HEK293T (cell line): Measurements from ENCODE around the gene CIB4.

Experiments
- CTCF ChIA-PET: fragments of 350-600 bp; formaldehyde crosslinking; extraction: SDS; loops from one replicate; lab custom pipeline; 2021; ENCODE audit warnings: antibody characterized with exemption, inconsistent platforms; lab: Yijun Ruan, JAX
- POLR2A ChIA-PET: fragments of 350-600 bp; formaldehyde crosslinking; extraction: SDS; loops from one replicate; lab custom pipeline; 2020; ENCODE audit warnings: antibody characterized with exemption, inconsistent platforms; lab: Yijun Ruan, JAX
- DNase-seq: peaks from one replicate; pipeline ENCODE4 v3.0.0; 2012; ENCODE audit warnings: mixed read lengths; ENCODE audit errors: extremely low spot score
- ARNT ChIP-seq: fragments of 450-650 bp; IDR thresholded peaks from 2 replicates; pipeline ENCODE4 v1.6.1; 2017; ENCODE audit warnings: mild to moderate bottlenecking
- BHLHE40 ChIP-seq: fragments of 450-650 bp; IDR thresholded peaks from 2 replicates; pipeline ENCODE4 v1.6.1; 2016; ENCODE audit warnings: mild to moderate bottlenecking, moderate library complexity, borderline replicate concordance
- CTBP1 ChIP-seq: fragments of 450-650 bp; IDR thresholded peaks from 2 replicates; pipeline ENCODE4 v1.6.1; 2016; ENCODE audit warnings: borderline replicate concordance
- ELF4 ChIP-seq: fragments of 450-650 bp; IDR thresholded peaks from 2 replicates; pipeline ENCODE4 v1.6.1; 2017; ENCODE audit warnings: antibody characterized with exemption
- FOXA1 ChIP-seq: fragments of 450-650 bp; IDR thresholded peaks from 2 replicates; pipeline ENCODE4 v1.6.1; 2016; ENCODE audit warnings: mild to moderate bottlenecking
- FOXK2 ChIP-seq: fragments of 450-650 bp; IDR thresholded peaks from 2 replicates; pipeline ENCODE4 v1.6.1; 2016; ENCODE audit warnings: mild to moderate bottlenecking
- FOXM1 ChIP-seq: fragments of 450-650 bp; IDR thresholded peaks from 2 replicates; pipeline ENCODE4 v1.6.1; 2017; ENCODE audit warnings: mild to moderate bottlenecking, borderline replicate concordance
- HDGF ChIP-seq: fragments of 450-650 bp; IDR thresholded peaks from 2 replicates; pipeline ENCODE4 v1.6.1; 2017; ENCODE audit warnings: antibody characterized with exemption, borderline replicate concordance
- L3MBTL2 ChIP-seq: fragments of 450-650 bp; conservative IDR thresholded peaks from 2 replicates; pipeline ENCODE4 v1.6.1; 2016; ENCODE audit warnings: mild to moderate bottlenecking
- LEF1 ChIP-seq: fragments of 450-650 bp; IDR thresholded peaks from 2 replicates; pipeline ENCODE4 v1.6.1; 2017; ENCODE audit warnings: mild to moderate bottlenecking, borderline replicate concordance
- NFRKB ChIP-seq: fragments of 450-650 bp; IDR thresholded peaks from 2 replicates; pipeline ENCODE4 v1.6.1; 2016; ENCODE audit warnings: mild to moderate bottlenecking, moderate library complexity
- PKNOX1 ChIP-seq: fragments of 450-650 bp; IDR thresholded peaks from 2 replicates; pipeline ENCODE4 v1.6.1; 2016
- SP1 ChIP-seq: fragments of 450-650 bp; IDR thresholded peaks from 2 replicates; pipeline ENCODE4 v1.6.1; 2017
- SUZ12 ChIP-seq: fragments of 450-650 bp; IDR thresholded peaks from 2 replicates; pipeline ENCODE4 v1.6.1; 2016; ENCODE audit warnings: mild to moderate bottlenecking
- TARDBP ChIP-seq: fragments of 450-650 bp; IDR thresholded peaks from 2 replicates; pipeline ENCODE4 v1.6.1; 2016
- ZNF384 ChIP-seq: fragments of 450-650 bp; IDR thresholded peaks from 2 replicates; pipeline ENCODE4 v1.6.1; 2016

Gene CIB4

DNA sequence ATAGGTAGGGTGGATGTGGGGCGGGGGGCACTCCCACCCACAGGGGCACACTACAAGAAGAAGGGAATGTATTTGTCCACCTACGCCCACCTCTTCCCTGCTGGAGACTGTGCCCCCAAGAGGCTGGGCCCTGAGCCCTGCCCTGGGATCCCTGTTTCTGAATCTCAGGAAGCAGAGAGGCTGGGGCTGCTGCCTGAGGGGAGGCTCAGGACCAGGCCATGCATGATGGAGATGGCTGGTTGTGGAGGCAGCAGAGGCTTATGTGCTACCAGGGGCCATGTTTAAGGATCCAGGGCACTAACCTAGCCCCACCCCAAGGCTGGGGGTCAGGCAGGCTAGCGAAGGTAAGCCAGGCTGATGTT is 82.1 kb downstream of the CIB4 start:
- POLR2A ChIA-PET: no interaction called here
- no peak for TF ChIP-seq TARDBP
- TF ChIP-seq SP1: no peak
- TF ChIP-seq ZNF384: no peak
- TF ChIP-seq L3MBTL2: no peak
- no peak for TF ChIP-seq PKNOX1
- no peak for TF ChIP-seq BHLHE40
- no peak for TF ChIP-seq FOXA1
- TF ChIP-seq ELF4: no peak
- no peak for TF ChIP-seq CTBP1
- no peak for TF ChIP-seq FOXM1
- TF ChIP-seq SUZ12: no peak
- no peak for TF ChIP-seq NFRKB
- no peak for TF ChIP-seq LEF1
- no peak for TF ChIP-seq FOXK2
- no peak for TF ChIP-seq ARNT
- no peak for TF ChIP-seq HDGF
- CTCF ChIA-PET: interaction anchor here (1.6 kb wide), 1 partner anchor 19 kb away, joined by 6 read pairs; no protein-coding TSS in a partner anchor
- no peak for DNase-seq

DNA sequence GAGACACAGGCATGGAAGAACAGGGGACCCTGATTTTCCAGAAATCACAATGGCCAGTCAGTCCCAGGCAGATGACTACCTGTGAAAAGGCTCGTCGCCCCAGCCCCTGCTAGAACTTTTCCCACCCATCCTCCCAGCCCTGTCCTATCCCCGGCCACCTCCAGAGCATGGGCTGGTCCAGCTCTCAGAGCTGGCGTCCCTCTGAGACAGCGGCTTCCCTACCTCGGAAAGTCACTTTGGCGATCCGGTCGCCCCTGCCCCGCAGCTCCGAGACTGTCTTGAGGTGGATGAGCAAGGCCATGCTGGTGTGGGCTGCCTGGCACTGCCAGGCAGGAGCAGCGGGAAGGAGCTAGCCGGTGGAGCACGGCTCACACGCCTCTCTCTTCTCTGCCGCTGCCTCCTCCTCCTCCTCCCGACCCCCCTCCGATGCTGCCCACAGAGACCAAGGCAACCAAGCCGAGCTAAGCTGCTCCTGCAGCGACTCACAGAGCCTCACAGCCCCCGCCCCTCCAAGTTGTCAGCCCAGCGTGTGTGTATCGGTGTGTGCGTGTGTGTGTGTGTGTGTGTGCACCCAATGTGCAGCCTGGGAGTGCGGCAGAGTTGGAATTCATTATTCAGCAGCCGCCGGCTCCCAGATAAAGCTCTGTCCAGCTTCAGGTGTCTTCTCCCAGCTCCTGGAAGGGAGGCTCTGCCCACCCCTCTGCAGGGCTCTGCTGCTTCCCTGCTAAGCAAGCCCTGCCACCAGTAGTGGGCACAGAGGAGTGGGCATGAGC is 82.7 kb downstream of the CIB4 start:
- CTCF ChIA-PET: interaction anchor here (0.8 to 1.6 kb wide), 2 partner anchors 17 to 19 kb away, joined by 4 to 6 read pairs; no protein-coding TSS in a partner anchor
- POLR2A ChIA-PET: no interaction called here

GRCh38 chr2:26557244-26557925 is 83.8 kb downstream of the CIB4 start:
- TF ChIP-seq HDGF (no peak), ZNF384 (no peak), TARDBP (no peak), FOXA1 (no peak), FOXM1 (no peak), SUZ12 (no peak), PKNOX1 (no peak), ELF4 (no peak), LEF1 (no peak), L3MBTL2 (no peak), BHLHE40 (no peak), FOXK2 (no peak), SP1 (no peak), NFRKB (no peak), ARNT (no peak), CTBP1 (no peak)
- ChIA-PET POLR2A (no interaction called here), CTCF (interaction anchor here (0.8 to 1.6 kb wide), 2 partner anchors 15 to 21 kb away, joined by 4 to 6 read pairs; no protein-coding TSS in a partner anchor)
- no peak for DNase-seq

More for the DNA sequence above, 82.7 kb downstream of the CIB4 start:
- no peak for TF ChIP-seq ZNF384
- TF ChIP-seq PKNOX1: no peak
- TF ChIP-seq FOXK2: no peak
- no peak for TF ChIP-seq SP1
- DNase-seq: no peak

- ChIA-PET POLR2A (no interaction called here), CTCF (no interaction called here)
- TF ChIP-seq FOXA1 (no peak), FOXM1 (no peak), BHLHE40 (no peak), FOXK2 (no peak), NFRKB (no peak), L3MBTL2 (no peak), SP1 (no peak), PKNOX1 (no peak), TARDBP (no peak), ZNF384 (no peak), ARNT (no peak), LEF1 (no peak)
- DNase-seq: no peak
Measured at GRCh38 chr2:26556309-26557243, 84.6 kb downstream of the CIB4 start.
